Activated T-cell treated with anti-CD3 and anti-CD28 coated beads, Interleukin-2, amount 50 U/mL, for 48 hours (primary cell): ENCODE data around the gene RASIP1.
"Not testable (repeated sequence)": the region's sequence is repeated elsewhere in the genome, so short reads cannot be mapped to it uniquely, and the experiment has no call there.

Experiments used
- DNase-seq, 2 experiments: peaks; one replicate each; pipeline ENCODE4 v3.0.0-alpha.2; 2020

RASIP1 gene

GRCh38 chr19:48731452-48731851 lies 9.0 kb downstream of the RASIP1 start:
- no peak for DNase-seq

DNA sequence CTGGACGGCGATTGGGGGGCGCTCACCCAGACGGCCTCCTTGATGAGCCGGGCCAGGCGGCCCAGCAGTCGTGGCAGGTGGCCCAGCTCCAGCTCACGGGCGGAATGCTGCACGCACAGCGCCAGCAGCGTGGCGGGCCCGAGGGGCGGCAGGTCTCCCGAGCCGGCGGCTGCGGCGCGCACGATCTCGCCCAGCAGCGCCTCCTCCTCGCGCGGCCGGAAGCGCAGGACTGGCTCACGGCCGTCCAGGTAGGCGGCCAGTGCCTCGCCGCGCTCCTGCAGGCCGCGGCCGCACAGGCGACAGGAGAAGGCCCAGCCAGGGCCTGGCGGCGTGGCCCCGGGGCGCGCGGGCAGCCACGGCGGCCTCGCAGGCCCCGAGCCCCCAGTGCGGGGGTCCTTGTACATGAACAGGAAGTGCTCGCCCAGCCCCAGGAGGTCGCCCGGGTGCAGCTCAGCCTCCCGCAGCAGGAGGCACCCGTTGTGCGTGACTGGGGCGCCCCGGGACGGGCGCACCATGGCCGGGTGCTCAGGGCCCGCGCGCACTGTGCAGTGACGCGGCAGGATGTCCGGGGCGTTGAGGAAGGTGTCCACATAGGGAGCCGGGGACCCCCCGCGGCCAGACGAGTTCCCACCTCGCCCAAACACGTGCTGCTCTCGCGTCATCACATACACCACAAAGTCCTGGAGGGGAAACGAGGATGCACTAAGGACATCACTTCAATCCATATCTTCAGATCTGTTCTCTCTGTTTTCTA lies 11.3 kb downstream of the RASIP1 start:
- DNase-seq: no peak

DNA sequence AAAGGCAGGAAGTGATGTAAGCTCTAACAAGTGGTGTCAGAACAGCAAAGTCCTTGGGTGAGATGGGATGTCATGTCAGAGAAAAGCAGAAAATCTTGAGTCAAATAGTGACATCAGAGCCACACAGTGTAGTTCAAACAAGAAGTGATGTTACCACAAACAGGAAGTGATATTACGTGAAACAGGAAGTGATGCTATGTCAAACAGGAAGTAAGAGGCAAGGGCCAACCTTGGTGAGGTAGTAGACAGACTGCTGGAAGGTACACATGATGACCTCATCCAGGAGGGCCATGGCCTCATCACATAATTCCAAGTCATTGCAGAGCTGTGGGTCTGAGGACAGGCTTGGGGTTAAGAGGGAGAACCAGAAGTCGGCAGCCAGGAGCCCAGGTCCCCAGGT lies 13.9 kb downstream of the RASIP1 start:
- no peak for DNase-seq

- peak in 1 of 2 experiments; percentile 36 for DNase-seq
These were observed 15.3 kb downstream of the RASIP1 start for GRCh38 chr19:48724796-48725753.

GRCh38 chr19:48722196-48722708 lies 18.2 kb downstream of the RASIP1 start:
- no peak for DNase-seq

- DNase-seq: peak; percentile 92 to 94
These were observed 19.7 kb downstream of the RASIP1 start for GRCh38 chr19:48720613-48721296.

DNA sequence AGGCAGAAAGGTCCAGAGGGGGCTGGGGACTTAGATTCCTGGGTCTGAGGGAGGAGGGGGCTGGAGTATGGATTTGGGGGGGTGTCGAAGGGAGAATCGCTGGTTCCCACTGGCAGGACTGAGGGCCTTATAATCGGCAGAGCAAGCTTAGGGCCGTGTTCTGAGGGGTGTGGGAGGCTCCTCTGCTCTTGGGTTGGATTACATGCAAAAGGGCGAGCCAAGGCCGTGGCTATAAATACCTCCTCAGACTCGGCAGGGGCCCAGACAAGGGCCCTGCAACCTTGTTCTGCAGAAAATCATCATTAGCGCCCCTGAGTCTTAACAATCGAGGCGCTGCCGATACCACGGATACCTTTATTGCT lies 20.2 kb downstream of the RASIP1 start:
- DNase-seq: no peak

DNA sequence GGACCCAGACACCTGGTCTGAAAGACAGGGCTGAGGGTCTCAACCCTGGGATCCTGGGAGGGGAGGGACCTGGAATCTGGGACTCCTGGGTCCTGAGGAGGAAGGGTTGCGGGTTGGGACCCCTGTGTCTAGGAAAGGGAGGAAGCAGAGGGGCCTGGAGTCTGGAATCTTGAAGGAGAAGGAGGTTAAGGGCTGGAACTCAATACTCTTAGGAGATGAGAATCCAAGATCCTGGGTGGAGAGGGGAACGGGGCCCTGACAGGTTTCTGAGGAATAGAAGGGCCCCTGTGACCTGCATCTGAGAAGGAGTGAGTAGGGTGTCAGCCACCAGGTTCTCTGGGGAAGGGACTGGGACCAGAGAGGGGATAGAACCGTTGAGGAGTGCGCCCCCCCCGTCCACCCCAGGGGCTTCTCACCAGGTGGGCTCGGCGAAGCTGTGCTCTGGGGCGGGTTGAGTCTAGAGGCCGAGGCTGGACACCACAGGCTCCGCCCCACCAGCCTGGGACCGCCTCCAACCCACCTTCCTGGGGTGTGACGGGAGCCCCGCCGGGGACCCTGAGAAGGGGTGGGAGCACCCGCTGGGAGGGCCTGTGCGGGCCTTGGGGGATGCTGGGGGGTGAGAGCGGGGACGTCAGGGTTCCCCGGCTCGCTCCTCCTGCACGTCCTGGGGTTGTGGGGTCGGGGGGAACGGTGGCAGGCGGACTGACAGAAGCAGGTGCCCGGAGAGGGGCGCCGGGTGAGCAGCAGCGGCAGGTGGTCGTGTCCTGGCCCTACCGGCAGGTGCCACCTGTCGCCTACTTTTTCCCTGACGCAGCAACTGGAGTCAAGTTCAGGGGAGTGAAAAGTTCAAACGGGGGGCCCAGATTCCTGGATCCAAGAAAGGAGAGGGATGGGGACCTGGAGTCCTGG lies 20.9 kb downstream of the RASIP1 start, which contains the start of gene MAMSTR:
TSS of gene MAMSTR (minus strand) at position 463 of the 909 bp plus-strand sequence. CDS start 694 bp downstream, outside the sequence.
- DNase-seq: no peak

DNA sequence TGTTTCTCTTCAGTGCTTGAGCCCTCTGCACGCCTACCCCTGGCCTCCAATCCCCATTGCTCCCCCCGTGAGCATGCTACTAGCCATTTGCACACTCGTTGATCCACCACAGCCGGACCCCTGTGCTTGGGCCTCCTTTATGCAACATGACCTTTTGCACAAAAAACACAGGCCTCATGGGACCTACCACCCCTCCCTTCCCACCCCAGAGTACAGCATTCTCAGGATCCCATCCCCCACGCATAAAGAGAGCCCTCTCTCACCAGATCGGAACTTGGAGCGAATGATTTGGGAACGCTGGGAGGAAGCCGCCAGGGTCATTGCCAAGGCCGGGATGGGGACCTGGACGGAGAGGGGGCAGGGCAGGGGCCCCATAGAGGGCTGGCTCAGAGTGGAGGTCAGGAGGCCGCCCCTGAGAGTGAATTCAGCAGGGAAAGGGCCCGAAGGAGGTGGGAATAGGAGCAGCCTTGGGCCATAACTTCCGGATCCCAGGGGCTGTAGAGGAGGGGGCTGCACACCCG lies 21.6 kb downstream of the RASIP1 start:
- DNase-seq: no peak

GRCh38 chr19:48718106-48718505 lies 22.3 kb downstream of the RASIP1 start:
- DNase-seq: not testable (repeated sequence)

- no peak for DNase-seq
These were observed 23.7 kb downstream of the RASIP1 start for GRCh38 chr19:48716562-48717291.

DNA sequence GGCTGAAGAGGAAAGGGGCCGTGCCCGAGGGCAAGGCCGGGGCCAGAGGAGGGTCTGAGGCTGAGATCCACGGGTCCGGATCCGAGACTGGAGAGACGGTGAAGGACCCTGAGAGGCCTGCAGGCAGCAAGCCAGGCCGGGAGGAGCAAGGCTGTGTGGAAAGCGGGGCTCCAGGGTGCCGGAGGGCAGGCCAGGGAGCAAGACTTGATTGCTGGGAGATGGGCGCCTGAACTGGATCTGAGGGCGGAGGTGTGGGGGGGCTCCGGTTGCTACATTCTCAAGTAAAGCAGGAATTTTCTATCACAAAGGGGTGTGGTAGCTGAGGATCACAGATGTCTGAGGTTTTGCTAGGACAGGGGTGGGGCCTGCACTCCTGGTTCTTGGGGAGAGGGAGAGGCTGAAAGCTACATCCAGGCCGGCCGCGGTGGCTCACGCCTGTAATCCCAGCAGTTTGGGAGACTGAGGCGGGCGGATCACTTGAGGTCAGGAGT lies 24.7 kb downstream of the RASIP1 start:
- DNase-seq: no peak

DNA sequence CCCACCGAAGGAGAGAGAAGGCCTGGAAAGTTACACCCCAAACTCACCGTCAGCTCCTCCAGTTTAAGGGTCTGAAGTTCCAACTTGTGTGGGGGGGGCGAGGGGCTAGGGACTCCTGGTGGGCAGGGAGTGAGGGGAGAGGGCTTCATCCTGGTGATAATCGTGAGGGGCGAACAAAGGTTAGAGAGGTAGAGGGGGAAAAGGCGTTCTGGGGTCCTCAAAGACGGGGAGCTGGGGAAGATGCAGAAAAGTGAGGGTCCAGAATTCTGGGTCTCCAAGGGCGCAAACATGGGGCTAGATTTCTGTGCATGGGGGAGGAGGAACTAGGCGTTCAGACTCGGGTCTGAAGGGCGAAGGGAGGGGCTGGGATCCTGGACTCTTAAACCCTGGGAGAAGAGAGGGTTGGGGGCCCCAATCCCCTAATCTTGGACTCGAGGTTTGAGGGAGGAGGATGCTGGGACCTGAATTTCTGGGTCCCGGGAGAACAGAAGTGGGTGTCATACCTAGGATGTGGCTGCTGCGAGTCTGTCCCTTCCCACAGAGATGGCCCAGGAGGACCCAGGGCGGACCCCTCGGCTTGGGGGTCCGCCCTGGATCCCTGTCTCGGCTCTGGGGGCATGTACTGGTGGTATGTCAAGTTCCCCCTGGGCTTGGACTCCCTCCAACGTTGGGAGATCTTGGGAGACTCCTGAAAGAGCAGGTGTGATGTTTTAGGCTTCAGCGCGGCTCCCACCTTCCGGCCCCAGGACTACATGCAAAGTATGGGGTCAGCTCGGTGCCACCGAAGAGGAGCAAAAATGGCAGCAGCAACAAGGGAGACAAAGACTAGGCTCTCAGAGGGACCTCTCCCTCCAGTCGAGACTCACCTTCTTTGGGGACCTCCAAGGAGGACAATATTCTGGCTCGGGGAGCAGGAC lies 25.4 kb downstream of the RASIP1 start:
- DNase-seq: no peak

DNA sequence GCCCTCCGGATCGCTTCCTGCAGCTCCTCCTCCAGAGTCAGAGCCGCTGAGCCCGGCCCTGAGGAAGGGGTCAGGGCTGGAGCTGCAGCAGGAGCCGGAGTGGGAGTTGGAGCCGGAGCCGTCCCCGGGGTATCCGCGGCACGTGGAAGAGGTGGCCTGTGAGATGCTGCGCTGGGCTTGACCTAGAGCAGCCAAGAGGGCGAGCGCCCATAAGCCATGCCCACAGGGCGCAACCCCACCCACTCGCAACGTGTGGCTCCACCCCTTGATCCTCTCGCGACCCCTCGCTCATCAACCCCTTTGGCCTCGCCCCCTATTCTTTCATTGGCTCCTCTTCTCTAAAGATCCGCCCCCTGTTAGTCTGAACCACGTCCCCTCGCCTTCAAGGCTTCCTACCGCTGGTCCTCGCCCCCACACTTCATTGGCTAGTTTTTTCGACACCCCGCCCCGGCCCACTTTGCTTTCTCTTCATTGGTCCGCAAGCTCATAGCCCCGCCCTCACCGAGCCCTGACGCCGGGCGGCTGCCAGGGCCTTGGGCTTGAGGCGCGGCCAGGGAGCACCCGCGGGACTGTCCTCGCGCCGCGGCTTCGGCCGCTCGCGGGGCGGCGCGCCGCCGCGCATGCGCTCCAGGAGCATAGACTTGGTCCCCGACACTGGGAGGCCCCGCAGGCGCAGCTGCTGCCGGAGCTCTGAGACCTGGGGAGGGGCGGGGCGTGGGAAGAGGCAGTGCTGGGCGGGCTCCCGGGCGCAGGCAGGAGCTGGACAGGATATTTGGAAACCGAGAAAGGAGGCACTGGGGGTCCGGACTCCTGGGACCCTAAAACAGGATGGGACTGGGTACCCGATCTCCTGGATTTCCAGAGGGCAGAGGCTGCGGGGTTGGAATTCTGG lies 26.3 kb downstream of the RASIP1 start:
- peak; percentile 99 for DNase-seq

- DNase-seq: peak in 1 of 2 experiments; percentile 35
These were observed 27.2 kb downstream of the RASIP1 start for GRCh38 chr19:48713041-48713863.

DNA sequence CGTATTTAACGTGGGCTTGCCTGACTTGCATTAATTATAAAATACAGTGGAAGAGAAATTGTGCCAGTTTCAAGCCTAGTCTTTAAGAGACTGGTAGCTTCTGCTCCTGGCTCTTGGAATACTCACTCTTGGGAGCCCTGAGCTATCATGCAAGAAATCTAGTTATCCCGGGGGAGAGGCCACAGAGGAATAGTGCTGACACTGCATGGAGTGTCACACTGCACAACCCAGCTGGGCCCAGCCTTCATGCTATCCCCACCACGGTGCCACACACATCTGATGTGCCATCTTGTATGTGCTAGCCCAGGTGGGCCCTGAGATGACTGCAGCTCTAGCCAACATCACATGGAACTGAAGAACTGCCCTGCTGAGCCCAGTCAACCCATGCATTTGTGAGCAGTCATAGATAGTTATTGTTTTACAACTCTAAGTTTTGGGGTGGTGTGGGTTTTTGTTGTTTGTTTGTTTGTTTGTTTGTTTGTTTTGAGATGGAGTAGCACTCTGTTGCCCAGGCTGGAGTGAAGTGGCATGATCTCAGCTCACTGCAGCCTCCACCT lies 29.2 kb downstream of the RASIP1 start:
- no peak for DNase-seq

DNA sequence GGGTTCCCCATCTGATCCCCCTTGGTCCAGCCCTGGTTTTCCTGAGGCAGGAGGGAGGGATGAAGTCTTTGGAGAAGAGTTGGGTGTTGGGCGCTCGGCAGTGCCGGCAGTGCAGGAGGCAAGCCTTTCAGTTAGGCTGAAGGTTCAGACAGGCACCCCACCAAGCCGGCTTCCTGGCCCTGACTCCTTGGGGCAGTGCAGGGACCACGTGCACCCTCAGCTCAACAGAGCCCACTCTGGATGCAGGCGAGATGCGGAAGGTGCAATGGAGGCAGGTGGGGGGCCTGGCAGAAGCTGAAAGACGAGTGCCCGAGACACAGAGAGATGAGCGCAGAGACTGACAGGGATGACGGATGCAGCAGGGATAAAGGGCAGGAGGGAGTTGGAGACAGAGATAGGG lies 31.9 kb downstream of the RASIP1 start:
- DNase-seq: no peak
